ENCODE results near the gene AKT1S1. TPM values are rescaled to one million over a fixed set of nuclear protein-coding genes. Genes with fewer than 3 reads are reported as not detected.

Gene AKT1S1
- total RNA-seq, 4 donors from 2014 or later, result 2.6 to 26.7 (median 5.9) TPM

DNA sequence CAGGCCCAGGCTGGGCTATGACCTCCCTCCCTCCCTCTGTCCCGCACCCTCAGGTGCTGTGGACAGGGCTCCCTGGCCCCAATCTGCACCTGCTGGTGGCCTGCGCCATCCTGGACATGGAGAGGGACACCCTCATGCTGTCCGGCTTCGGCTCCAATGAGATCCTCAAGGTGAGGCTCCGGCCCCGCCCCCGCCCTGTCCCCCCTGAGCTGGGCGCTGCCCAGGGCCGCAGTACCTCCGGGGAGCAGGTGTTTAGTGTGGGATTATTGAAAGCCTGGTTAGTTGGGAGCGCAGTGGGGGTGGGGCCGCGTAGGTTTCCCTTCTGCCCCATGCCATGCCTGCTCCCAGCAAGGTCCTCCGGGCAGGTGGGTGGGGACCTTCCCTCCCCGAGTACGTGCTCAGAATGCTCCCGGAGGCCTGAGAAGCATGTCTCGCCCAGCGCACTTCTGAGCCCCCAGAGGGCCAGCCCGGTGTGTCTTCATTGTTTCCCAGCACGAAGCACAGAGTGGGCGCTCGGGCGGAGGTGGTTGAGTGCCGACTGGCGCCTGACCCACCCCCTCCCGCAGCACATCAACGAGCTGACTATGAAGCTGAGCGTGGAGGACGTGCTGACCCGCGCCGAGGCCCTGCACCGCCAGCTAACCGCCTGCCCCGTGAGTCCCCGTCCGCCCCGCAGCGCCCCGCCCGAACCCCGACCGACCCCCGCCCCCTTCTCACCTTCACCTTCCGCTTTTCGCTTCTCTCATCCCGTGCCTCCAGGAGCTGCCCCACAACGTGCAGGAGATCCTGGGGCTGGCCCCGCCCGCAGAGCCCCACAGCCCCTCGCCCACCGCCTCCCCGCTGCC lies 10.7 kb upstream of the AKT1S1 start:
- intact Hi-C loops (cut with DNase I; ENCODE audit: low total_unique reads), result no loop called here

DNA sequence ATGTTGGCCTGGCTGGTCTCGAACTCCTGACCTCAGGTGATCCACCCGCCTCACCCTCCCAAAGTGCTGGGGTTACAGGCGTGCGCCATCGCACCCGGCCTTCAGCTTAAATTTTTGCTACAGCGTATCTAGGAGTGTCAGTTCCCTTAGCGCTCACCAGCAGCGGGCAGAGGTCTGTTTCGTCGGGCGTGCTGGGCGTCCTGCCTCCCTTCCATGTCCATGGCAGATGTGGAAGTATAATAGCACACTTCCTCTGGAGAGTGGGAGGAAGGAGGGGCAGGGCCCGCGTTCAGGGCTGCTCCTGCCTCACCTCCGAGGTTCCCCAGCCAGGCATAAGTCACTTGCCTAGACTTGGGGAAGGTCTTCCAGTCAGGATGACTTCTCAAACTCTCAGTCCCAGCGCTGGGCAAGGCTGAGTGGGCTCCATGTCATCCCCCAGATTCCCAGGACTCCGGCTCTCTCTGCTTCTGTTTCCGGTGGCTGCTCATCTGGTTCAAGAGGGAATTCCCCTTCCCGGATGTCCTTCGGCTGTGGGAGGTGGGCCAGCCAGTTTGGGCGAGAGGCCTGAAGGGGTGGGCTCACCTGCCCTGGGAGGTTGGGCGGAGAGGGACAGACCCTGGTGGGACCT lies 10.0 kb upstream of the AKT1S1 start:
- no peak for TF ChIP-seq POLR2A (IDR thresholded peaks at IDR 0.05)
- Histone ChIP-seq H3K27ac (no peak overlapping the region), H3K9me3 (no peaks in the 10 kb centered on the region), H3K4me3 (no peak overlapping the region), H3K27me3 (no peaks in the 10 kb centered on the region), H3K36me3 (no peaks in the 10 kb centered on the region), H3K4me1 (no peaks in the 10 kb centered on the region)
- DNase-seq, result peak in 1 of 2 donors; percentile 7
- intact Hi-C loops (cut with DNase I; ENCODE audit: low total_unique reads), result no loop called here

More for the DNA sequence above, 10.7 kb upstream of the AKT1S1 start:
- Histone ChIP-seq H3K4me3 (no peak overlapping the region), H3K36me3 (no peaks in the 10 kb centered on the region), H3K4me1 (no peaks in the 10 kb centered on the region), H3K9me3 (no peaks in the 10 kb centered on the region), H3K27me3 (no peaks in the 10 kb centered on the region), H3K27ac (no peak overlapping the region)
- no peak for DNase-seq
- TF ChIP-seq POLR2A (IDR thresholded peaks at IDR 0.05), result no peak
- TF ChIP-seq, protein P1, sequence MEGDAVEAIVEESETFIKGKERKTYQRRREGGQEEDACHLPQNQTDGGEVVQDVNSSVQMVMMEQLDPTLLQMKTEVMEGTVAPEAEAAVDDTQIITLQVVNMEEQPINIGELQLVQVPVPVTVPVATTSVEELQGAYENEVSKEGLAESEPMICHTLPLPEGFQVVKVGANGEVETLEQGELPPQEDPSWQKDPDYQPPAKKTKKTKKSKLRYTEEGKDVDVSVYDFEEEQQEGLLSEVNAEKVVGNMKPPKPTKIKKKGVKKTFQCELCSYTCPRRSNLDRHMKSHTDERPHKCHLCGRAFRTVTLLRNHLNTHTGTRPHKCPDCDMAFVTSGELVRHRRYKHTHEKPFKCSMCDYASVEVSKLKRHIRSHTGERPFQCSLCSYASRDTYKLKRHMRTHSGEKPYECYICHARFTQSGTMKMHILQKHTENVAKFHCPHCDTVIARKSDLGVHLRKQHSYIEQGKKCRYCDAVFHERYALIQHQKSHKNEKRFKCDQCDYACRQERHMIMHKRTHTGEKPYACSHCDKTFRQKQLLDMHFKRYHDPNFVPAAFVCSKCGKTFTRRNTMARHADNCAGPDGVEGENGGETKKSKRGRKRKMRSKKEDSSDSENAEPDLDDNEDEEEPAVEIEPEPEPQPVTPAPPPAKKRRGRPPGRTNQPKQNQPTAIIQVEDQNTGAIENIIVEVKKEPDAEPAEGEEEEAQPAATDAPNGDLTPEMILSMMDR (IDR thresholded peaks at IDR 0.05), result no peak

DNA sequence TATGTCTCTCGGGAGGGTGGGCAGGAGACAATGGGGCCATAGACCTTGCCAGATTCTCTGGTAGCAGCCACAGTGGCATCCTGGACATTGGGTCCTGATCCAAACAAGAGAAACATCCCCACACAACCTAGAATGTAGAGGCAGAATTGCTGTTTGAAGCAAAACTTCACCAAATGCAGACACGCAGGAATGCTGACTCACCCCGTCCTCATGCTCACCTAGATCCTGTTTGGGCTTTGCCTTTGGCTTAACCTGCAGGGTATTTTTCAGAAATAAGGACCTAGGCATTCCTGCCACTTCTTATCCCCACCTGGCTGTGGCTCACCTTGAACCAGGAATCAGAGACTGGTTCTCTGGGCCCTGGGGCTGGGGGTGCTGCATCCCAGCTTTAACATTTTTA lies 7.6 kb upstream of the AKT1S1 start:
- Histone ChIP-seq H3K27ac (no peak overlapping the region), H3K27me3 (no peaks in the 10 kb centered on the region), H3K4me3 (no peak overlapping the region), H3K9me3 (no peaks in the 10 kb centered on the region), H3K36me3 (no peaks in the 10 kb centered on the region), H3K4me1 (no peaks in the 10 kb centered on the region)
- intact Hi-C loops (cut with DNase I; ENCODE audit: low total_unique reads), result no loop called here
- TF ChIP-seq POLR2A (IDR thresholded peaks at IDR 0.05), result no peak
- TF ChIP-seq, protein P1 (IDR thresholded peaks at IDR 0.05), result no peak
- no peak for DNase-seq

DNA sequence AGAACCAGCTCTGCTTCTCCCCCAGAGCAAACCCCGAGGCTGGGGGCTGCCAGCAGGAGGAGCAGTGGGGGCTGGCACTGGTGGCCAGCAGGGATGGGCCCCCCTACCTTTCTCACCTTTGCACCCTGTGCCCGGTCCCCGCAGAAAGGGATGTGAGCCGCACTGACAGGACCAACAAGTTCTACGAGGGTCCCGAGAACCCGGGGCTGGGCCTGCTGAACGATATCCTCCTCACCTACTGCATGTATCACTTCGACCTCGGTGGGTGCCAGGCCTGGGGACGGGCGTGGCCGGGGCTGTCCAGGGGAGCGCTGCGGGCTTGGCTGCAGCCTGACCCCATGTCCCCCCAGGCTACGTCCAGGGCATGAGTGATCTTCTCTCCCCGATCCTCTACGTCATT lies 7.0 kb upstream of the AKT1S1 start:
- Histone ChIP-seq H3K36me3 (no peaks in the 10 kb centered on the region), H3K27me3 (no peaks in the 10 kb centered on the region), H3K27ac (no peak overlapping the region), H3K4me1 (no peaks in the 10 kb centered on the region), H3K4me3 (no peak overlapping the region), H3K9me3 (no peaks in the 10 kb centered on the region)
- TF ChIP-seq, protein P1 (IDR thresholded peaks at IDR 0.05), result no peak
- intact Hi-C loops (cut with DNase I; ENCODE audit: low total_unique reads), result no loop called here
- DNase-seq, result peak in 1 of 2 donors; percentile 13

DNA sequence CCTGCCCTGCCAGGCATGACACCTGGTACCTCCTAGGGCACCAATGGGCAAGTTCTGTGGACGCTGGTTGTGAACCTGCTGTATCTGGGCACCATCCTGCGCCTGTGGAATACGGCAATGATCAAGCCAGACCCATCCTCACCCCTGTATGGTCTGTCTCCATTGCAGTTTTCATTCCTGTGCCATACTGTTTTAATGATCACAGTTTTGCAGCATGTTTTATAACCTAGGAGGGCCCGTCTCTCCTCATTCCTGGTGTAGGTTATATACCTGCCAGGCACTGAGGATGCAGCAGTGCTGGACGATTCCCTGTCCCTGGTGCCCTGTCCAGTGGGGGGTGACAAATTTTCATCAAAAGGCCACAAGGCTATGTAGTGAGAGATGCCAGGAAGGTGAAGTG lies 5.9 kb upstream of the AKT1S1 start:
- intact Hi-C loops (cut with DNase I; ENCODE audit: low total_unique reads), result no loop called here
- DNase-seq, result no peak
- no peaks in the 10 kb centered on the region for H3K27me3 ChIP-seq
- H3K27ac ChIP-seq, result no peak overlapping the region
- no peaks in the 10 kb centered on the region for H3K36me3 ChIP-seq
- H3K4me3 ChIP-seq, result no peak overlapping the region
- H3K9me3 ChIP-seq, result no peaks in the 10 kb centered on the region
- TF ChIP-seq, protein P1 (IDR thresholded peaks at IDR 0.05), result no peak
- TF ChIP-seq POLR2A (IDR thresholded peaks at IDR 0.05), result no peak
- peaks cover 0 to 7% of the 10 kb centered on the region in 2 donors for H3K4me1 ChIP-seq
